Parathyroid adenoma (tissue), 2 donors: ENCODE results near the gene MAGEA4.

Experiments
- H2AFZ ChIP-seq: fragments of 300-600 bp; sonication (generic); one replicate; pipeline ENCODE4 v1.7.0; 2017; ENCODE audit warnings: antibody characterized with exemption, mild to moderate bottlenecking
- H3K27ac ChIP-seq: fragments of 300-600 bp; sonication (generic); one replicate; pipeline ENCODE4 v1.7.0; 2017
- H3K27me3 ChIP-seq: fragments of 300-600 bp; sonication (generic); one replicate; pipeline ENCODE4 v1.7.0; 2017; ENCODE audit warnings: low read length; ENCODE audit not compliant: control insufficient read depth, insufficient read depth
- H3K36me3 ChIP-seq: fragments of 300-600 bp; sonication (generic); one replicate; pipeline ENCODE4 v1.7.0; 2017; ENCODE audit warnings: low read length; ENCODE audit not compliant: control insufficient read depth, insufficient read depth
- H3K4me1 ChIP-seq: fragments of 300-600 bp; sonication (generic); one replicate; pipeline ENCODE4 v1.7.0; 2017; ENCODE audit warnings: control low read depth
- H3K4me2 ChIP-seq: fragments of 300-600 bp; sonication (generic); one replicate; pipeline ENCODE4 v1.7.0; 2017; ENCODE audit warnings: low read length
- H3K4me3 ChIP-seq: fragments of 300-600 bp; sonication (generic); one replicate; pipeline ENCODE4 v1.7.0; 2017; ENCODE audit warnings: low read depth, low read length
- H3K79me2 ChIP-seq: fragments of 300-600 bp; sonication (generic); one replicate; pipeline ENCODE4 v1.7.0; 2017; ENCODE audit warnings: control low read depth
- H3K9ac ChIP-seq: fragments of 300-600 bp; sonication (generic); one replicate; pipeline ENCODE4 v1.7.0; 2017; ENCODE audit warnings: mild to moderate bottlenecking
- H3K9me3 ChIP-seq: fragments of 300-600 bp; sonication (generic); one replicate; pipeline ENCODE4 v1.7.0; 2017; ENCODE audit warnings: low read length; ENCODE audit not compliant: control insufficient read depth
- CTCF ChIP-seq: fragments of 300-600 bp; sonication (generic); IDR thresholded peaks from one replicate; pipeline ENCODE4 v1.7.0; 2017; ENCODE audit warnings: antibody characterized with exemption, mild to moderate bottlenecking
- donor health status: primary hyperparathyroidism.

Gene MAGEA4

DNA sequence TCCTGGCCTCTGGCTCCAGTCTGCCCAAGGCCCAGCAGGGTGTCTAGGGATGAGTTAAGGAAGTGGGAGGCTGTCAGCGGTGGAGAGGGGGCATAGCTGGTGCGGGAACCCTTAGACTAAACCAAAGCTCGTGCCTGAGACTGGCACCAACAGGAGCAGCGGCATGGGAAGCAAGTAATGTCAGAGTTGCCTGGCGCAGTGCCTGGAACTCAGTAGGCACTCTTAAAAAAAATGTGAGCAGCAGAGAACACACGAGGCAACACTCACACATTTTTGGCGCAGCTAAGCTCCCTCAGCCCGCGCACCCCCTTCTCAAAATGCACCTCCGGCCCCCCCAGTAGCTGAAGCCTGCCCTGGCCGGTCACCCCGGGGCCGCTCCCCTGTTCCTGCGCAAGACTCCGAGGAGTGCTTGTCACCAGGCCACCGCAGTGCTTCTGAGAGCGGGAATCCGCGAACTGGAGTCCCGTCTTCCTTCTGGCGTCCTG is 61.2 kb downstream of the MAGEA4 start:
- H3K79me2 ChIP-seq, result no peaks in the 10 kb centered on the region
- no peaks in the 10 kb centered on the region for H3K36me3 ChIP-seq
- no peak for TF ChIP-seq CTCF
- peak overlapping the region; percentile 63 for H3K4me3 ChIP-seq
- no peaks in the 10 kb centered on the region for H3K27me3 ChIP-seq
- peak overlapping the region; percentile 66 for H2AFZ ChIP-seq
- H3K4me1 ChIP-seq, result no peaks in the 10 kb centered on the region
- H3K9ac ChIP-seq, result no peak overlapping the region
- peak overlapping the region; percentile 47 for H3K27ac ChIP-seq
- peak overlapping the region; percentile 72 for H3K4me2 ChIP-seq
- no peaks in the 10 kb centered on the region for H3K9me3 ChIP-seq
